Choroid plexus epithelial cell (primary cell): ENCODE results near the gene PTTG2.

Source experiments
- DNase-seq: peaks from one replicate; pipeline ENCODE4 v3.0.0-alpha.2; 2010; ENCODE audit warnings: low read depth
- H3K4me3 ChIP-seq: 2 replicates; pipeline ENCODE4 v1.5.1; 2011; ENCODE audit warnings: low read depth, mild to moderate bottlenecking, control low read depth, low read length, moderate library complexity
- TF ChIP-seq, protein P1 (sequence below): conservative IDR thresholded peaks from 2 replicates; pipeline ENCODE4 v1.5.1; 2011; ENCODE audit warnings: low read depth, mild to moderate bottlenecking, control low read depth, inconsistent platforms, low read length, moderate library complexity

The PTTG2 gene

DNA sequence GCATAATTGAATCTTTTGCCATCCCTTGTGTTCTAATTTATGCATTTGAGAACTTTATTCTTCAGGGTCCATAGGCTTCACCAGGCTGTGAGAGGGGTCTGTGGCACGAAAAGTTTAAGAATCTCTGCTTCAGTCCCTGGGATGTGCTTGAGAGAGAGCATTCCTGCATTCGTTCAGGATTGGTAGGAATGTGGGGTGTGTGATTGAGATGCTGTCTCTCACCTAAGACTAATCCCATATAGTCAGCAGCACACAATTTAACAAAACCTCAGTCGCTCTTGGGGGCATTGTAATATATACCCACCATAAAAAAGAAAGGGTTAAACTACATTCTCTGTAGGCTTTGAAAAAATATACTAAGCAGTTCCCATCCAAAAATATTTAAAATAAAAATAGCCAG lies 41.7 kb downstream of the PTTG2 start:
- no peak overlapping the region for H3K4me3 ChIP-seq
- TF ChIP-seq, protein P1, sequence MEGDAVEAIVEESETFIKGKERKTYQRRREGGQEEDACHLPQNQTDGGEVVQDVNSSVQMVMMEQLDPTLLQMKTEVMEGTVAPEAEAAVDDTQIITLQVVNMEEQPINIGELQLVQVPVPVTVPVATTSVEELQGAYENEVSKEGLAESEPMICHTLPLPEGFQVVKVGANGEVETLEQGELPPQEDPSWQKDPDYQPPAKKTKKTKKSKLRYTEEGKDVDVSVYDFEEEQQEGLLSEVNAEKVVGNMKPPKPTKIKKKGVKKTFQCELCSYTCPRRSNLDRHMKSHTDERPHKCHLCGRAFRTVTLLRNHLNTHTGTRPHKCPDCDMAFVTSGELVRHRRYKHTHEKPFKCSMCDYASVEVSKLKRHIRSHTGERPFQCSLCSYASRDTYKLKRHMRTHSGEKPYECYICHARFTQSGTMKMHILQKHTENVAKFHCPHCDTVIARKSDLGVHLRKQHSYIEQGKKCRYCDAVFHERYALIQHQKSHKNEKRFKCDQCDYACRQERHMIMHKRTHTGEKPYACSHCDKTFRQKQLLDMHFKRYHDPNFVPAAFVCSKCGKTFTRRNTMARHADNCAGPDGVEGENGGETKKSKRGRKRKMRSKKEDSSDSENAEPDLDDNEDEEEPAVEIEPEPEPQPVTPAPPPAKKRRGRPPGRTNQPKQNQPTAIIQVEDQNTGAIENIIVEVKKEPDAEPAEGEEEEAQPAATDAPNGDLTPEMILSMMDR, result no peak
- no peak for DNase-seq

DNA sequence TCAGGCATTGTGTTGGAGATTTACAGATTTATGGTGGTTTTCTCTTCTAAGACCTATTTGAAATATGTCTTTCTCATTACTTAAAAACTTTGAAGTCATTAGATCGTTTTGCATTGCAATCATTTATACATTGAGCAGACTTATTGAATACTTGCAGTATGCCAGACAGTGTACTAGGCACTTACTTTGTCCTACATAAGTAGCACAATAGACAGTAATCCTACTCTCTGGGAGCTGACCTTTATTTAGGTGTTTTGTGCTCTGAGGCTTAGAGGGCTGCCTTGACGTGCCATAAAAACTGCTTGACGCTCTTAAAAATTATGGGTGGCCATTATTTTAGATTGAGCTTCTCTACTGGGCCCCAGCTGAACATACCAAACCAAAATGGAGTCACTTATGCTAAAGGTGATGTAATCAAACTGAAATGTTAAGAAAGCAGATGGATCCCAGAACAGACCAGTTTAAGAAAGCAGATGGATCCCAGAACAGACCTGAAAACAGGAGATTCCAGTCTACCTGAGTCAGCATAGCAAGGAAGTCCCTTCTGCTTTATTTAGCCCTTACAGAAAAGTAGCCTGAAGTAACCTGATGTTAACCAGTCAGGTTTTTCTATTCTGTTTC lies 42.4 kb downstream of the PTTG2 start:
- H3K4me3 ChIP-seq, result no peak overlapping the region
- TF ChIP-seq, protein P1, result no peak
- peak; percentile 36 for DNase-seq

DNA sequence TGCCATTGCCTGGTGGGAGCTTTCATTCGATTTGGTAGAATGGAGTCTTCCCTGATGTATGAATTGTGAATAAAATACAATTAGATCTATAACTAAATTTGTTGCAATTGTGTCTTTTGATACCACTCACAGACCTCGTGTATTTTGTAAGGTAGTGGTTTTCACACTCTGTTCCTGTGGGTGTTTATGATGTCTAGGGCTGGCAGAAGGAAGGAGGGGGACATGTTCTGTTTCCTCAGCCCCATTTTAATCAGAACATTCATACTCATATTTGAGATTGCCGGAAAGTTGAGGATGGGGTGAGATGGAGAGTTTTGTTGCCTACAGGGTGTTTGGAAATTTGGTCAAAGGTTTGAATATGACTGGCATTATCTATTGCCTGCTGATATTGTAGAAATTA lies 42.9 kb downstream of the PTTG2 start:
- TF ChIP-seq, protein P1, result no peak
- H3K4me3 ChIP-seq, result no peak overlapping the region
- DNase-seq, result no peak

DNA sequence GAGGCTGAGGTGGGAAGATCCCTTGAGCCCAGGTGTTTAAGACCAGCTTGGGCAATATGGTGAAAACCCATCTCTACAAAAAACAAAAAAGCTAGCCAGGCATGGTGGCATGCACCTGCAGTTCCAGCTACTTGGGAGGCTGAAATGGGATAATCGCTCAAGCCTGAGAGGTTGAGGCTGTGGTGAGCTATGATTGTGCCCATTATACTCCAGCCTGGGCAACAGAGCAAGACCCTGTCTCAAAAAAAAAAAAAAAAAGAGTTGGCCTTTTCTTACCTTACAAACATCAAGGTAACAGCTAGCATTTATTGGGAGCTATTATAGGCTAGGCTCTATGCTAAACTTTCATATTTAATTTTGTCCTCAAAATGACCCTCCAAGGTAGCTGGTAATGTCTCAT lies 43.4 kb downstream of the PTTG2 start:
- TF ChIP-seq, protein P1, result no peak
- DNase-seq, result no peak
- no peak overlapping the region for H3K4me3 ChIP-seq

DNA sequence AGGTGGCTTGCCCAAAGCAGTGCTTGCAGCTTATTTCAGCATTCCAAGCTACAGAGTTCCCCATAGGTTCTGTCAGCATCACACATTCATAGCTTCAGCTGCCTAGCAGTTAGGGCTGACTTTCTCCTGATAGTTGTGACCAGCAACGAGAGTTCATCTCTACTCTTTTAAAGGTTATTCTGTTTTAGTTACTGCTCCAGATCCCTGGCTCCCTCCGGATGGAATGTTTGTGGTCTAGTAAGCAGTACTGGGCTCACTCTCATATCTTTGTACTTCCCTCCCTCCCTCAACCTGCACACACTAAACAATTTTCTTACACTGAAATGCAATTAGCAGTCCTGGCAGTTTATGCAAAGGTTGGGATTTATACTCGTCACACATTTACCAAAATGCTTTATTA lies 43.9 kb downstream of the PTTG2 start:
- no peak overlapping the region for H3K4me3 ChIP-seq
- TF ChIP-seq, protein P1, result no peak
- peak; percentile 62 for DNase-seq

DNA sequence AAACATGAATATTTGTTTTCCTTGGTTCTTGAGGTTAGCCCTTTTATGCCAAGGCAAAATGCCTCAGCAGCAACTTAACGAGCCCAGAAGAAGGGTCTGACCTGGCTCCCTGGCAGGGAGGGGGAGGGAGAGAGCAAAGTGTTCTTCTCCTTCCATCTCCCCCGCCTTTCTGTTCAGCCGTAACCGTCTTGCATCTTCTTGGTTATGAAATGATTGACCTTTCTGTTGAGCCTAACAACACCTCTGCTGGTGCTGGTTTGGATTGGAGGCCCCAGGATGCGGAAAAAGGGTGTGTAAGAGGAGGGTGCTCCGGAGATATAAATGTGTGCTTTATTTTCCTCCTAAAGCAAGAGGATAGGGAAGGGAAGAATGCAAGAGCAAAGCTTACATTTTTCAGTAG lies 44.7 kb downstream of the PTTG2 start:
- H3K4me3 ChIP-seq, result no peak overlapping the region
- no peak for DNase-seq
- TF ChIP-seq, protein P1, result no peak

DNA sequence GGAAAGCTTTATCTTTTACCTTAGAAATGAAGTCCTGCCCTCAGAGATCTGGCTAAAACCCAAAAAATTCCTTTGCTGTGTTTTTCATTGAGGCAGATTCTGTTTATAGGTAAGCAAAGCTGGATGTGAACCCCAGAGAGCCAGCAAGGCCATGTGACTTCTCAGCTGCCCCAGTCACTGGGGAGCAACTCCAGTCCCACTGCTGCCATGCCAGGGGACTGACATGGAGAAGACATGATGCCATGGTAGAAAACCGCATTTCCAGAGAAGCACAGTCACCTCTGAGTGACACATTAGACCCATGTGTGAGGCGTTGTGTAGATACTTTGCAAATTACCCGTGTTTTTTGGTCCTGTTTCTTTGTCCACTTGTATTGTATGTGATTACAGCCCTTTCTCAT lies 45.4 kb downstream of the PTTG2 start:
- no peak for DNase-seq
- TF ChIP-seq, protein P1, result no peak

More for the DNA sequence above, 45.4 kb downstream of the PTTG2 start:
- no peak overlapping the region for H3K4me3 ChIP-seq
